Lower leg skin (tissue), 4 donors: ENCODE results near the gene PLCG2. TPM values are rescaled to one million over a fixed set of nuclear protein-coding genes. Genes with fewer than 3 reads are reported as not detected.

Experiments
- DNase-seq, 2 donors: peaks; one replicate each; pipeline ENCODE4 v3.0.0-alpha.2; 2019; ENCODE audit warnings: low spot score in 2 of 2
- H3K4me3 ChIP-seq: fragments of 200-600 bp; sonication (generic); 2 replicates; pipeline ENCODE4 v1.5.1; 2017; ENCODE audit warnings: mild to moderate bottlenecking, low read depth; ENCODE audit not compliant: poor library complexity, severe bottlenecking
- CTCF ChIP-seq, 3 donors: fragments of 450-650 bp; IDR thresholded peaks; one replicate each; pipeline ENCODE4 v1.5.1; 2016; ENCODE audit warnings: antibody characterized with exemption in 3 of 3, mild to moderate bottlenecking in 3 of 3, moderate library complexity in 2 of 3
- POLR2A ChIP-seq, 2 donors: fragments of 450-650 bp; IDR thresholded peaks; one replicate each; pipeline ENCODE4 v1.6.1; 2016 to 2017; ENCODE audit warnings: antibody characterized with exemption in 2 of 2, mild to moderate bottlenecking in 1 of 2, moderate library complexity in 1 of 2
- WGBS, 2 donors: methylation state at CpG; one replicate each; pipeline ENCODE4 v1.1.5; 2018; 5-methylcytosine and 5-hydroxymethylcytosine counted together
- intact Hi-C: fragments of 100-400 bp; cut with DNase I; formaldehyde crosslinking; loops from one replicate; pipeline ENCODE4 v1.15.0; 2023; ENCODE audit warnings: low total_unique reads
- total RNA-seq, 4 donors: library from RNA; depleted of rRNA; stranded (reverse); fragments of >200 nt; gene quantifications; one replicate each; pipeline ENCODE4 v1.1.0, GENCODE V29; 2016

PLCG2 gene
- total RNA-seq, 4 donors from 2014 or later = 7.0 to 14.1 (median 10.2) TPM

- WGBS, 2 donors = 25 to 38% methylated on average over 3 of the region's 3 CpGs
- no peak overlapping the region for H3K4me3 ChIP-seq
- no peak for DNase-seq
- TF ChIP-seq POLR2A (IDR thresholded peaks at IDR 0.05) (no peak), CTCF (IDR thresholded peaks at IDR 0.05) (no peak)
- intact Hi-C loops = no loop called here
These were observed 161.9 kb downstream of the PLCG2 start for GRCh38 chr16:81940781-81941560.

GRCh38 chr16:81942007-81942601 is 163.0 kb downstream of the PLCG2 start:
- 83 to 86% methylated on average over 7 of the region's 7 CpGs for WGBS, 2 donors
- intact Hi-C loops = no loop called here
- DNase-seq = no peak
- TF ChIP-seq POLR2A (IDR thresholded peaks at IDR 0.05) (no peak), CTCF (IDR thresholded peaks at IDR 0.05) (no peak)
- H3K4me3 ChIP-seq = no peak overlapping the region

GRCh38 chr16:81945665-81946064 is 166.6 kb downstream of the PLCG2 start:
- no peak for DNase-seq
- WGBS, 2 donors = 85 to 96% methylated on average over 1 of the region's 1 CpG
- intact Hi-C loops = no loop called here
- no peak for TF ChIP-seq POLR2A (IDR thresholded peaks at IDR 0.05)
- no peak overlapping the region for H3K4me3 ChIP-seq

- H3K4me3 ChIP-seq = no peak overlapping the region
- TF ChIP-seq CTCF (IDR thresholded peaks at IDR 0.05) (no peak), POLR2A (IDR thresholded peaks at IDR 0.05) (no peak)
- WGBS, 2 donors = 83 to 87% methylated on average over 5 of the region's 5 CpGs
- intact Hi-C loops = no loop called here
- DNase-seq = no peak
These were observed 167.1 kb downstream of the PLCG2 start for GRCh38 chr16:81946206-81946605.

GRCh38 chr16:81951564-81951963 is 172.5 kb downstream of the PLCG2 start:
- no peak for DNase-seq
- TF ChIP-seq POLR2A (IDR thresholded peaks at IDR 0.05) (no peak), CTCF (IDR thresholded peaks at IDR 0.05) (no peak)
- 78 to 84% methylated on average over 2 of the region's 2 CpGs for WGBS, 2 donors
- no peak overlapping the region for H3K4me3 ChIP-seq
- intact Hi-C loops = no loop called here

- no peak overlapping the region for H3K4me3 ChIP-seq
- intact Hi-C loops = no loop called here
- WGBS, 2 donors = 67 to 71% methylated on average over 9 of the region's 9 CpGs
- peak in 1 of 2 donors; percentile 25 for DNase-seq
- TF ChIP-seq POLR2A (IDR thresholded peaks at IDR 0.05) = no peak
- no peak for TF ChIP-seq CTCF (IDR thresholded peaks at IDR 0.05)
These were observed 177.3 kb downstream of the PLCG2 start for GRCh38 chr16:81956213-81956948.
